IMR-90 (cell line): ENCODE data around the gene RAP2A.

Experiments
- BHLHE40 ChIP-seq: fragments of 150-350 bp; IDR thresholded peaks from 2 replicates; pipeline ENCODE4 v1.6.1; 2016; ENCODE audit warnings: mild to moderate bottlenecking, low read depth, low read length
- CEBPB ChIP-seq: IDR thresholded peaks from 2 replicates; pipeline ENCODE4 v1.6.1; 2012; ENCODE audit warnings: low read depth, low read length, improper control_type of control experiment
- CTCF ChIP-seq: conservative IDR thresholded peaks from 2 replicates; pipeline ENCODE4 v1.5.1; 2012; ENCODE audit warnings: mild to moderate bottlenecking, low read depth, low read length, improper control_type of control experiment
- ELK1 ChIP-seq: fragments of 150-350 bp; IDR thresholded peaks from 2 replicates; pipeline ENCODE4 v1.6.1; 2016; ENCODE audit warnings: low read depth, mild to moderate bottlenecking, low read length, moderate library complexity, borderline replicate concordance
- FOS ChIP-seq: fragments of 150-350 bp; IDR thresholded peaks from 2 replicates; pipeline ENCODE4 v1.6.1; 2016; ENCODE audit warnings: low read depth, low read length
- MAFK ChIP-seq: IDR thresholded peaks from 2 replicates; pipeline ENCODE4 v1.6.1; 2012; ENCODE audit warnings: low read depth, low read length, improper control_type of control experiment
- MAZ ChIP-seq: IDR thresholded peaks from 2 replicates; pipeline ENCODE4 v1.6.1; 2012; ENCODE audit warnings: low read depth, mild to moderate bottlenecking, low read length, improper control_type of control experiment, moderate library complexity, borderline replicate concordance
- MXI1 ChIP-seq: IDR thresholded peaks from 2 replicates; pipeline ENCODE4 v1.6.1; 2012; ENCODE audit warnings: low read depth, mild to moderate bottlenecking, low read length, moderate library complexity, borderline replicate concordance
- POLR2A ChIP-seq: IDR thresholded peaks from 2 replicates; pipeline ENCODE4 v1.6.1; 2012; ENCODE audit warnings: mild to moderate bottlenecking, low read depth, low read length
- RAD21 ChIP-seq: IDR thresholded peaks from 2 replicates; pipeline ENCODE4 v1.6.1; 2012; ENCODE audit warnings: low read length, improper control_type of control experiment
- RCOR1 ChIP-seq: IDR thresholded peaks from 2 replicates; pipeline ENCODE4 v1.6.1; 2012; ENCODE audit warnings: mild to moderate bottlenecking, low read length, improper control_type of control experiment; ENCODE audit not compliant: insufficient replicate concordance
- RFX5 ChIP-seq: IDR thresholded peaks from 2 replicates; pipeline ENCODE4 v1.8.0; 2012; ENCODE audit warnings: low read depth, mild to moderate bottlenecking, low read length, moderate library complexity
- SMC3 ChIP-seq: fragments of 150-350 bp; IDR thresholded peaks from 2 replicates; pipeline ENCODE4 v1.6.1; 2016; ENCODE audit warnings: low read depth, mild to moderate bottlenecking, antibody characterized with exemption, low read length, moderate library complexity
- USF2 ChIP-seq: fragments of 150-350 bp; IDR thresholded peaks from 2 replicates; pipeline ENCODE4 v1.6.1; 2017; ENCODE audit warnings: mild to moderate bottlenecking, antibody characterized with exemption, low read length, low read depth

GRCh38 chr13:97395447-97396136 is 38.4 kb upstream of the RAP2A start:
- TF ChIP-seq RAD21, result no peak
- TF ChIP-seq POLR2A, result no peak
- TF ChIP-seq CTCF, result no peak
- no peak for TF ChIP-seq RCOR1
- no peak for TF ChIP-seq MXI1
- 0 out of 2 replicates have a peak, but pooled peaks have one; percentile 3 for TF ChIP-seq MAFK
- TF ChIP-seq SMC3, result no peak
- TF ChIP-seq RFX5, result no peak
- no peak for TF ChIP-seq MAZ
- peak; percentile 78 for TF ChIP-seq FOS
- TF ChIP-seq USF2, result no peak
- TF ChIP-seq CEBPB, result peak; percentile 85
- TF ChIP-seq ELK1, result no peak
- no peak for TF ChIP-seq BHLHE40
